AG04449 (cell line): Measurements from ENCODE around the gene EML1.

ENCODE experiments used
- CTCF ChIA-PET: fragments of 350-600 bp; formaldehyde crosslinking; extraction: SDS; loops from one replicate; lab custom pipeline; 2021; ENCODE audit warnings: antibody characterized with exemption; lab: Yijun Ruan, JAX
- POLR2A ChIA-PET: fragments of 400-600, 350-600 bp; formaldehyde crosslinking; extraction: SDS; loops from one replicate; lab custom pipeline; 2020; ENCODE audit warnings: antibody characterized with exemption, inconsistent platforms; lab: Yijun Ruan, JAX
- DNase-seq: peaks from one replicate; pipeline ENCODE4 v3.0.0-alpha.2; 2010; ENCODE audit warnings: low read depth, low spot score
- H3K4me3 ChIP-seq: 2 replicates; pipeline ENCODE4 v1.5.1; 2011; ENCODE audit warnings: low read depth, mild to moderate bottlenecking, control low read depth, low read length
- CTCF ChIP-seq: IDR thresholded peaks from one replicate; pipeline ENCODE4 v1.5.1; 2011; ENCODE audit warnings: mild to moderate bottlenecking, moderate library complexity, low read length, control low read depth, inconsistent platforms; ENCODE audit not compliant: insufficient read depth; ENCODE audit errors: missing control alignments

Gene EML1

GRCh38 chr14:99805757-99806439, 12.7 kb downstream of the EML1 start:
- no peak overlapping the region for H3K4me3 ChIP-seq
- TF ChIP-seq CTCF: no peak
- no peak for DNase-seq
- ChIA-PET POLR2A (no interaction called here), CTCF (interaction anchor here (0.9 to 5.2 kb wide), 7 partner anchors 11 to 80 kb away, joined by 3 to 20 read pairs (median 4); partner anchors contain the start of gene EML1)

- no peak for TF ChIP-seq CTCF
- ChIA-PET POLR2A (no interaction called here), CTCF (interaction anchor here (1.1 to 5.2 kb wide), 5 partner anchors 10 to 77 kb away, joined by 3 to 20 read pairs (median 10); partner anchors contain the start of gene EML1)
- DNase-seq: no peak
- no peak overlapping the region for H3K4me3 ChIP-seq
Measured at GRCh38 chr14:99806836-99807235, 13.6 kb downstream of the EML1 start.

GRCh38 chr14:99807413-99808153, 14.4 kb downstream of the EML1 start:
- ChIA-PET CTCF (interaction anchor here (0.5 to 5.2 kb wide), 7 partner anchors 10 to 78 kb away, joined by 3 to 20 read pairs (median 4); partner anchors contain the start of gene EML1), POLR2A (no interaction called here)
- TF ChIP-seq CTCF: no peak
- no peak for DNase-seq
- no peak overlapping the region for H3K4me3 ChIP-seq

- ChIA-PET POLR2A (no interaction called here), CTCF (interaction anchor here (0.5 to 5.2 kb wide), 7 partner anchors 11 to 78 kb away, joined by 3 to 20 read pairs (median 4); partner anchors contain the start of gene EML1)
- H3K4me3 ChIP-seq: no peak overlapping the region
- no peak for TF ChIP-seq CTCF
- no peak for DNase-seq
Measured at GRCh38 chr14:99808154-99808505, 14.9 kb downstream of the EML1 start.

- ChIA-PET CTCF (interaction anchor here (0.5 to 5.2 kb wide), 7 partner anchors 12 to 79 kb away, joined by 3 to 20 read pairs (median 4); partner anchors contain the start of gene EML1), POLR2A (no interaction called here)
- TF ChIP-seq CTCF: no peak
- no peak for DNase-seq
- H3K4me3 ChIP-seq: no peak overlapping the region
Measured at GRCh38 chr14:99808515-99808914, 15.3 kb downstream of the EML1 start.

- no peak overlapping the region for H3K4me3 ChIP-seq
- no peak for DNase-seq
- ChIA-PET POLR2A (no interaction called here), CTCF (interaction anchor here (0.9 to 5.2 kb wide), 3 partner anchors 75 to 79 kb away, joined by 3 to 20 read pairs (median 3); no protein-coding TSS in a partner anchor)
- no peak for TF ChIP-seq CTCF
Measured at GRCh38 chr14:99809360-99809759, 16.1 kb downstream of the EML1 start.
